SK-N-SH treated with all-trans-retinoic acid at 6 μM for 48 hours (cell line): ENCODE results near the gene GFPT2.

Experiments used
- ARNTL ChIP-seq: fragments of 450-650 bp; formaldehyde crosslinking; IDR thresholded peaks from 2 replicates; pipeline ENCODE4 v1.5.0; 2020; ENCODE audit warnings: low read depth, mild to moderate bottlenecking, moderate library complexity, borderline replicate concordance
- BACH2 ChIP-seq: fragments of 250-450 bp; sonication (Bioruptor Pico); IDR thresholded peaks from 2 replicates; pipeline ENCODE4 v1.9.0; 2021; ENCODE audit warnings: mild to moderate bottlenecking, borderline replicate concordance
- PPARA ChIP-seq: fragments of 250-450 bp; sonication (Bioruptor Pico); IDR thresholded peaks from 2 replicates; pipeline ENCODE4 v1.5.0; 2020; ENCODE audit warnings: mild to moderate bottlenecking, borderline replicate concordance
- ZC3H10 ChIP-seq: fragments of 250-450 bp; sonication (Bioruptor Pico); IDR thresholded peaks from 2 replicates; pipeline ENCODE4 v1.5.1; 2021; ENCODE audit warnings: mild to moderate bottlenecking, moderate library complexity
- ZNF565 ChIP-seq: fragments of 450-650 bp; formaldehyde crosslinking; conservative IDR thresholded peaks from 2 replicates; pipeline ENCODE4 v1.5.0; 2020; ENCODE audit warnings: low read depth, mild to moderate bottlenecking, moderate library complexity
- TF ChIP-seq, protein P1 (sequence below): fragments of 250-450 bp; sonication (Bioruptor Pico); IDR thresholded peaks from 2 replicates; pipeline ENCODE4 v1.5.0; 2020; ENCODE audit warnings: mild to moderate bottlenecking, moderate library complexity

DNA sequence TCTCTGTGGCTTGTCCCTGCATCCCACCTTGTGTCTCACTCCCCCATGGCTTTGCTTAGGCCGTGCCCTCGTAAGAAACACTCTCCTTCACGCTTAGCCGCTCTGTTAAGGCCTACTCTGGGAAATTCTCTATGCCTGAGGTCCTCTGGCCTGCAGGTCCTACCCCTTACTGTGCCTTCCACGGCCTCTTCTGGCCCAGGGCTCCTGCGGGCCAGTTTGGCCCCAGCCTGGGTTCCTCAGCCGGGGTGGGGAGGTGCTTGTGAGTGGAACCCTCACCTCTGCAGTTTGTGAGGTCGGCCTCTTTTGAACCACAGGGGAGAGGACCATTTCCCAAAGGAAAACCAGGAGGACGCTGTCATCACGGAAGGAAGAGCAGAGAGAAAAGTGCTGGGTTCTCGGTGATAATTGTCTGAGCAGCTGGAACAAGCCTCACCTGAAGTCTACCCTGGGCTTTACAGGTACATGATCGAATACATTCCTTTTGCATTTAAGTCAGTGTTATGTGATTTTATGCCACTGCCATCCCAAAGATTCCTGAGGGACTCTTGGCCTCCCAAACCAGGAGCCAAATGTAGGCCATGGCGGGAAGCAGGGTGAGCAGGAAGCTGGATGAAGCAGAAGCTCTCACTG, 28.8 kb upstream of the GFPT2 start:
- TF ChIP-seq, protein P1, sequence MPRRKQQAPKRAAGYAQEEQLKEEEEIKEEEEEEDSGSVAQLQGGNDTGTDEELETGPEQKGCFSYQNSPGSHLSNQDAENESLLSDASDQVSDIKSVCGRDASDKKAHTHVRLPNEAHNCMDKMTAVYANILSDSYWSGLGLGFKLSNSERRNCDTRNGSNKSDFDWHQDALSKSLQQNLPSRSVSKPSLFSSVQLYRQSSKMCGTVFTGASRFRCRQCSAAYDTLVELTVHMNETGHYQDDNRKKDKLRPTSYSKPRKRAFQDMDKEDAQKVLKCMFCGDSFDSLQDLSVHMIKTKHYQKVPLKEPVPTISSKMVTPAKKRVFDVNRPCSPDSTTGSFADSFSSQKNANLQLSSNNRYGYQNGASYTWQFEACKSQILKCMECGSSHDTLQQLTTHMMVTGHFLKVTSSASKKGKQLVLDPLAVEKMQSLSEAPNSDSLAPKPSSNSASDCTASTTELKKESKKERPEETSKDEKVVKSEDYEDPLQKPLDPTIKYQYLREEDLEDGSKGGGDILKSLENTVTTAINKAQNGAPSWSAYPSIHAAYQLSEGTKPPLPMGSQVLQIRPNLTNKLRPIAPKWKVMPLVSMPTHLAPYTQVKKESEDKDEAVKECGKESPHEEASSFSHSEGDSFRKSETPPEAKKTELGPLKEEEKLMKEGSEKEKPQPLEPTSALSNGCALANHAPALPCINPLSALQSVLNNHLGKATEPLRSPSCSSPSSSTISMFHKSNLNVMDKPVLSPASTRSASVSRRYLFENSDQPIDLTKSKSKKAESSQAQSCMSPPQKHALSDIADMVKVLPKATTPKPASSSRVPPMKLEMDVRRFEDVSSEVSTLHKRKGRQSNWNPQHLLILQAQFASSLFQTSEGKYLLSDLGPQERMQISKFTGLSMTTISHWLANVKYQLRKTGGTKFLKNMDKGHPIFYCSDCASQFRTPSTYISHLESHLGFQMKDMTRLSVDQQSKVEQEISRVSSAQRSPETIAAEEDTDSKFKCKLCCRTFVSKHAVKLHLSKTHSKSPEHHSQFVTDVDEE: no peak
- no peak for TF ChIP-seq PPARA (CRISPR knock-in tag)
- no peak for TF ChIP-seq ZC3H10 (CRISPR knock-in tag)
- no peak for TF ChIP-seq ARNTL
- TF ChIP-seq ZNF565: no peak
- TF ChIP-seq BACH2 (CRISPR knock-in tag): no peak
